22Rv1 (cell line): ENCODE results near the gene PKIB.
"Not testable (repeated sequence)": the region's sequence is repeated elsewhere in the genome, so short reads cannot be mapped to it uniquely, and the experiment has no call there.

Source experiments
- H3K27ac ChIP-seq: fragments of 450-650 bp; 2 replicates; pipeline ENCODE4 v1.5.1; 2017
- ZFX ChIP-seq: fragments of 450-650 bp; IDR thresholded peaks from 2 replicates; pipeline ENCODE4 v1.6.1; 2017; ENCODE audit warnings: antibody characterized with exemption, borderline replicate concordance
- TF ChIP-seq, protein P1 (sequence below): fragments of 450-650 bp; IDR thresholded peaks from 2 replicates; pipeline ENCODE4 v1.5.1; 2017; ENCODE audit warnings: mild to moderate bottlenecking

PKIB gene

DNA sequence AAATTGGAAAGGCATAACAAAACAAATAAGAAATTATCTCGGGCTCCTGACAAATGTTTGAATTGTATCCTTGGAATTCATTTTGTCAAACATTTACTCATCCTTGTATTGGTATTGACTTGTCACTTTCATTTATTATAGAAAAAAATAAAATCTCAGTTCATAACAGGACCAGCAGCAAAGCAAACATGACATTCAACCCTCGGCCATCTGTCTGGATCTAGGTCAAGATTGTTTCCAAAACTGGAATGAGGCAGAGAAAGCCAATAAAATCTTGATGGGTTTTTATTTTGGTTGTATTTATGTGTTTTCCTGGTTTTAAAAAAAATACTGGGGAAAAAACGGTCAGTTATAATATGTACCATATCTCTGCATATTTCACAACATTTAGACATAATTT lies 126.4 kb downstream of the PKIB start:
- TF ChIP-seq, protein P1, sequence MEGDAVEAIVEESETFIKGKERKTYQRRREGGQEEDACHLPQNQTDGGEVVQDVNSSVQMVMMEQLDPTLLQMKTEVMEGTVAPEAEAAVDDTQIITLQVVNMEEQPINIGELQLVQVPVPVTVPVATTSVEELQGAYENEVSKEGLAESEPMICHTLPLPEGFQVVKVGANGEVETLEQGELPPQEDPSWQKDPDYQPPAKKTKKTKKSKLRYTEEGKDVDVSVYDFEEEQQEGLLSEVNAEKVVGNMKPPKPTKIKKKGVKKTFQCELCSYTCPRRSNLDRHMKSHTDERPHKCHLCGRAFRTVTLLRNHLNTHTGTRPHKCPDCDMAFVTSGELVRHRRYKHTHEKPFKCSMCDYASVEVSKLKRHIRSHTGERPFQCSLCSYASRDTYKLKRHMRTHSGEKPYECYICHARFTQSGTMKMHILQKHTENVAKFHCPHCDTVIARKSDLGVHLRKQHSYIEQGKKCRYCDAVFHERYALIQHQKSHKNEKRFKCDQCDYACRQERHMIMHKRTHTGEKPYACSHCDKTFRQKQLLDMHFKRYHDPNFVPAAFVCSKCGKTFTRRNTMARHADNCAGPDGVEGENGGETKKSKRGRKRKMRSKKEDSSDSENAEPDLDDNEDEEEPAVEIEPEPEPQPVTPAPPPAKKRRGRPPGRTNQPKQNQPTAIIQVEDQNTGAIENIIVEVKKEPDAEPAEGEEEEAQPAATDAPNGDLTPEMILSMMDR: no peak
- TF ChIP-seq ZFX: no peak
- peak overlapping the region; percentile 34 for H3K27ac ChIP-seq

DNA sequence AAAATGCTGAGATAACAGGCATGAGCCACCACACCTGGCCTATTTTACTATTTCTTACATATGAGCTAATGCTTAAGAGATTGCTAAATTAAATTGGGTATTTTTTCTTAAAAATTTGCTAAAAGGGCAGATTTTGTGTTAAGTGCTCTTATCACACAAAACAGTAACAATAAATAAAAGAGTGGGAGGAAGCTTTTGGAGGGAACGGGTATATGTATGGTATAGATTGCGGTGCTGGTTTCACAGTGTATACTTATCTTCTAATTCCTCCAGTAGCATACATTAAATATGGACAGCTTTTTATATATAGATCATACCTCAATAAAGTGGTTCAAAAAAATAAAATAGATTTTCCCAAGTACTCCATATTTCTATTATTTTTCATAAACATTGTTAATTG lies 129.9 kb downstream of the PKIB start:
- TF ChIP-seq, protein P1: no peak
- TF ChIP-seq ZFX: no peak
- no peak overlapping the region for H3K27ac ChIP-seq

DNA sequence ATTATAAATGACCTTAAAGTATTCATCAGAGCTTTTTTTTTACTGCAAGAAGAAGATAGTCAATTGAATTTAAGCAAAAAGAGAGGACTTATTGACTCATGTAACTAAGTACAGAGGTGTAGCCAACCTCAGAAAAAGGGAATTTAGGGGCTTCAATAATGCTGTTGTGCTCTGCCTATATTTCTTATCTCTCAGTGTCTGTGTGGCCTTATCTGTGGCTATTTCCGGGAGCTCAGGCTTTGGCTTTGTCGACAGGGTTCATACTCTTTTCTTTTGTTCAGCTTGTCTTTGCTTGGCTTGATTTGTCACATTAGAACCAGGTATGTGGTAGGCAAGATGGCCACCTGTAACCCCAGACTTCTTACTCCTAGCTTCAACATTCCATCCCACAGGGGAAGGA lies 130.7 kb downstream of the PKIB start:
- no peak overlapping the region for H3K27ac ChIP-seq
- TF ChIP-seq ZFX: no peak
- TF ChIP-seq, protein P1: no peak

DNA sequence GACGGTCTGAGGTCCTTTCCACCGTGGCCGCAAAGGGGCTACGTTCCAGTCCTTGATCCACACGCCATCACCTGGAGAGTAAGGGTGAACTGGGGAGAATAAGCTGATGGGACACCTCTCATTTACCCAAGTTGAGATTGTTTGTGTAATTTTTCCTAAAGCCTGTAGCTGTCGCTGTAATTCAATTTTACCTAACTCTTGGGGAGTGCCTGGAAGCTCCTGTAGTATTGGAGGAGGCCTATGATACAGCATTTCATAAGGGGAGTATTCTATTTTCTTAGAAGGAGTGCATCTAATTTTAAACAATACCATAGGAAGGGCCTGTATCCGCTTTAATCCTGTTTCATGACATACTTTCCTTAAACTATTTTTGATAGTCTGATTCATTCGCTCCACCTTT lies 134.0 kb downstream of the PKIB start:
- not testable (repeated sequence) for H3K27ac ChIP-seq

DNA sequence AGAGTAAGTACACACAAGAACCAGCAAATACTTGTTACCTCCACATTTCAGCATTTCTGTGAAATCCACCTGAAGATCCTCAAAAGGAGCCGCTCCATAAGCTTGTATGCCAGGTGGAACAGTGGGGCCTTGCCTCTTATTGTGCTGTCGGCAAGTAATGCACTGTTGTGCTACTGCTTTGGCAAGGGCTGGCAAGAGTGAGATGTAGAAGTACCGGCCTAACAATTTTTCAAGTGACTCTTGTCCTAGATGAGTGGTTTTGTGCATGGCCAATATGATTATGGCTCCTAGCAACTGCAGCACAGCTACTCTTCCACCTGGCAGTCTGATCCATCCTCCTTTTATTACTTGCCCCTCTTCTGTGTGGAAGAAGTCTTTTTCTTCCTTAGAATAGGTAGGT lies 134.7 kb downstream of the PKIB start:
- H3K27ac ChIP-seq: not testable (repeated sequence)

DNA sequence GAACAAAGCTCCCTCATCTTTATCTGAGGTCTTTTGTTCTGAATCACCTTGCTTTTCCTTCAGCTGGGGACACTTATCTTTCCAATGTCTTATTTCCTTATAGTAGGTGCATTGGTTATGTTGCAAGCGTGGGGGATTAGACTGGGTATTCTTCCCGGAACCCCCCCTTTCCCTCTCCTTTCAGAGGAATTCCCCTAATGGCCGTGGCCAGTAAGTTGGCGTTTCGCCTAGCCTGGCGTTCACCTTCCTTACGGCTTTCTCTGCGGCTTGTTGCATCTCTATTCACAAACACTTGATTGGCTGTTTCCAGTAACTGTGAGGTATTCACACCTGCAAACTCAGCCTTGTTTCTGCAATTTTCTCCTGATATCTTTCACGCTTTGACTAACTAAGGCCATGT lies 136.5 kb downstream of the PKIB start:
- H3K27ac ChIP-seq: no peak overlapping the region
- TF ChIP-seq, protein P1: no peak
- TF ChIP-seq ZFX: no peak

DNA sequence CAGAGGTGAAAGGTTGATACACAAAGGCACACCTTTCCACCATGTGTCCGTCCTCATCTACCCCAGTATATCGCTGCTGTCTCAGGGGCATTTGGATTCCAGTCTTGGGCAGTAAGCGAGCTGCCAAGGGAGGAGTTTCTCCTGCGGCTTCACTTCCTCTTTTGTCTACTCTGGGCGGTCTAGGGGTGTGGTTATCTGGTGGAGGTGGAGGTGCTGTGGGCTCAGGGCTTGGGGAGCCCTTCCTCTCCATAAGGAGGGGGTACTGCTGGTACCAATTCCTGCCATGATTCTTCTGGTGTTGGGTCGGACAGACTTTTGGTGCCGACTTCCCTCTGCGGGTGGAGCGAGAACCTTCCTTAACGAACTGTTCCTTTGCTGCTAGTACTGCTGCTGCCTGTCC lies 137.4 kb downstream of the PKIB start:
- H3K27ac ChIP-seq: no peak overlapping the region
- TF ChIP-seq, protein P1: no peak
- TF ChIP-seq ZFX: no peak

DNA sequence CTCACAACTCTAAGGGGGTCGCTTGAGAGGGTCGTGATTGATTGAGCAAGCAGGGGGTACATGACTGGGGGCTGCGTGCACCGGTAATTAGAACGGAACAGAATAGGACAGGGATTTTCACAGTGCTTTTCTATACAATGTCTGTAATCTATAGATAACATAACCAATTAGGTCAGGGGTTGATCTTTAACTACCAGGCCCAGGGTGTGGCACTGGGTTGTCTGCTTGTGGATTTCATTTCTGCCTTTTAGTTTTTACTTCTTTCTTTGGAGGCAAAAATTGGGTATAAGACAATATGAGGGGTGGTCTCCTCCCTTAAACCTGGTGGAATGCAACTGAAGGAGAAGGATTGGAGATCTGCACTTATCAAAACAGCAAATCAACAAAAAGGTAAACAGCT lies 138.7 kb downstream of the PKIB start:
- not testable (repeated sequence) for H3K27ac ChIP-seq

DNA sequence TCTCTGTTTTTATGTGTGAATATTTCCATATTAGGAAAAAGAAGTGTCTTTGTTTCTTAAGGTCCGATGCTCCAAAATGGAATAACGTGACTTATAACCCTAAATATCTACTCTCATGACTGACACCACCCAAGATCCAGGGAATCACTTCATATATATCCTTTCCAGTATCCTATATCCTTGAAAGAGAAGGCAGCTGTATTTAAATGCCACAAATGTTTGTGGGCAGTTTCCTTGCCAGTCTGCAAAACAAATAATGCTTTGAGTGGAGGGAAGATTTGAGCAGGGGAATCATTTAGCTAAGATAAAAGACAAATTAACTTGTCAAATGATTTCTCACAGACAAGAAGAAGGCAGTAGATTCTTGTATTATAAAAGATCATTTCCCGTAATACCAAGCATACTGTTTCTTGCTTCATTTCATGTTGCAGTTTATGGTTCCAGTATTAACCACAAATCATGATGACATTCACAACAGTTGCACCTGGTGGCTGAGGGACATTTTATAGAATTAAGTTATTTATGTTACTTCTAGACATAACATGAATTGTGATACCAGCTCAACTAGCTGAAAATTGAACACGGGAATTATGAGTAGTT lies 139.3 kb downstream of the PKIB start:
- no peak overlapping the region for H3K27ac ChIP-seq
- TF ChIP-seq, protein P1: no peak
- no peak for TF ChIP-seq ZFX
